ENCODE data around the gene KIAA1328. TPM values are rescaled to one million over a fixed set of nuclear protein-coding genes. Genes with fewer than 3 reads are reported as not detected.

The KIAA1328 gene
- total and polyA plus RNA-seq, 4 donors: 0.95 to 7.4 (median 2.9) TPM

- TF ChIP-seq ZBTB33 (IDR thresholded peaks at IDR 0.05): no peak
- H3K36me3 ChIP-seq (ENCODE audit: control insufficient read depth in 4 of 4, insufficient read depth in 3 of 4, low read depth in 1 of 4, low read length in 3 of 4): no peaks in the 10 kb centered on the region
- H3K9me3 ChIP-seq (ENCODE audit: control insufficient read depth in 4 of 4, low read length in 3 of 4): no peaks in the 10 kb centered on the region
- no peaks in the 10 kb centered on the region for H3K27me3 ChIP-seq (ENCODE audit: control insufficient read depth in 4 of 4, insufficient read depth in 4 of 4, low read length in 3 of 4)
- H3K4me3 ChIP-seq (ENCODE audit: low read depth in 1 of 3, low read length in 3 of 3): no peak overlapping the region
- H3K9ac ChIP-seq (ENCODE audit: low read depth in 1 of 2, low read length in 2 of 2): no peak overlapping the region
- WGBS: 94% methylated on average over 1 of the region's 1 CpG
- no peak overlapping the region for H3K27ac ChIP-seq (ENCODE audit: low read depth in 1 of 2, low read length in 2 of 2)
- DNase-seq (ENCODE audit: low spot score): no peak
- H3K4me1 ChIP-seq (ENCODE audit: control insufficient read depth in 4 of 4, insufficient read depth in 4 of 4, low read length in 3 of 4): peaks cover 1 to 13% (median 5%) of the 10 kb centered on the region in 4 donors
These were observed 333.6 kb downstream of the KIAA1328 start for GRCh38 chr18:37162551-37162950.

- no peak for TF ChIP-seq RXRA (IDR thresholded peaks at IDR 0.05)
- TF ChIP-seq RAD21 (IDR thresholded peaks at IDR 0.05): no peak
- TF ChIP-seq HNF4A (conservative IDR thresholded peaks at IDR 0.05): no peak
- whole genome bisulfite sequencing: 86% methylated on average over 4 of the region's 4 CpGs
- H3K36me3 ChIP-seq (ENCODE audit: control insufficient read depth in 4 of 4, insufficient read depth in 3 of 4, low read depth in 1 of 4, low read length in 3 of 4): no peaks in the 10 kb centered on the region
- H3K9ac ChIP-seq (ENCODE audit: low read depth in 1 of 2, low read length in 2 of 2): no peak overlapping the region
- no peak for DNase-seq (ENCODE audit: low spot score)
- H3K4me1 ChIP-seq (ENCODE audit: control insufficient read depth in 4 of 4, insufficient read depth in 4 of 4, low read length in 3 of 4): peaks cover 1 to 13% (median 5%) of the 10 kb centered on the region in 4 donors
- no peak overlapping the region for H3K4me3 ChIP-seq (ENCODE audit: low read depth in 1 of 3, low read length in 3 of 3)
- H3K27me3 ChIP-seq (ENCODE audit: control insufficient read depth in 4 of 4, insufficient read depth in 4 of 4, low read length in 3 of 4): no peaks in the 10 kb centered on the region
- no peak overlapping the region for H3K27ac ChIP-seq (ENCODE audit: low read depth in 1 of 2, low read length in 2 of 2)
- H3K9me3 ChIP-seq (ENCODE audit: control insufficient read depth in 4 of 4, low read length in 3 of 4): no peaks in the 10 kb centered on the region
These were observed 334.2 kb downstream of the KIAA1328 start for GRCh38 chr18:37163119-37163518.

GRCh38 chr18:37166491-37166890 is 337.6 kb downstream of the KIAA1328 start:
- Histone ChIP-seq H3K36me3 (ENCODE audit: control insufficient read depth in 4 of 4, insufficient read depth in 3 of 4, low read depth in 1 of 4, low read length in 3 of 4) (no peaks in the 10 kb centered on the region), H3K27me3 (ENCODE audit: control insufficient read depth in 4 of 4, insufficient read depth in 4 of 4, low read length in 3 of 4) (no peaks in the 10 kb centered on the region), H3K27ac (ENCODE audit: low read depth in 1 of 2, low read length in 2 of 2) (no peak overlapping the region), H3K9me3 (ENCODE audit: control insufficient read depth in 4 of 4, low read length in 3 of 4) (no peaks in the 10 kb centered on the region), H3K4me3 (ENCODE audit: low read depth in 1 of 3, low read length in 3 of 3) (no peak overlapping the region), H3K9ac (ENCODE audit: low read depth in 1 of 2, low read length in 2 of 2) (no peak overlapping the region), H3K4me1 (ENCODE audit: control insufficient read depth in 4 of 4, insufficient read depth in 4 of 4, low read length in 3 of 4) (no peaks in the 10 kb centered on the region)
- 100% methylated on average over 1 of the region's 1 CpG for WGBS
- TF ChIP-seq JUND (IDR thresholded peaks at IDR 0.05) (no peak), RXRA (IDR thresholded peaks at IDR 0.05) (no peak), EGR1 (IDR thresholded peaks at IDR 0.05; ENCODE audit: low read depth in 2 of 2) (no peak), ZBTB33 (IDR thresholded peaks at IDR 0.05) (no peak), FOXA1 (IDR thresholded peaks at IDR 0.05) (no peak), MAX (IDR thresholded peaks at IDR 0.05) (no peak), YY1 (IDR thresholded peaks at IDR 0.05) (no peak), SP1 (IDR thresholded peaks at IDR 0.05) (no peak), NR2F2 (IDR thresholded peaks at IDR 0.05) (no peak), FOXA2 (IDR thresholded peaks at IDR 0.05) (no peak), HNF4G (IDR thresholded peaks at IDR 0.05) (no peak), HNF4A (conservative IDR thresholded peaks at IDR 0.05) (no peak), ATF3 (IDR thresholded peaks at IDR 0.05) (no peak), REST (IDR thresholded peaks at IDR 0.05) (no peak), CTCF (IDR thresholded peaks at IDR 0.05; ENCODE audit: low read depth, low read length, missing input control) (no peak), RAD21 (IDR thresholded peaks at IDR 0.05) (no peak), GABPA (IDR thresholded peaks at IDR 0.05 in 1 of 2, conservative IDR thresholded peaks at IDR 0.05 in 1 of 2) (no peak), TAF1 (conservative IDR thresholded peaks at IDR 0.05) (no peak)
- no peak for DNase-seq (ENCODE audit: low spot score)
